DMS153 treated with DMSO at 0.1 percent for 48 hours (cell line): ENCODE data around the gene EXOC2.

Experiments
- DNase-seq: peaks from one replicate; lab custom pipeline; 2025; ENCODE audit not compliant: unreplicated experiment; lab: John Stamatoyannopoulos, UW

Gene EXOC2

GRCh38 chr6:498795-499231 is 194.1 kb downstream of the EXOC2 start:
- DNase-seq, result no peak

- DNase-seq, result no peak
Measured at GRCh38 chr6:497258-497657, 195.7 kb downstream of the EXOC2 start.

GRCh38 chr6:496649-497048 is 196.3 kb downstream of the EXOC2 start:
- DNase-seq, result no peak

- no peak for DNase-seq
Measured at GRCh38 chr6:494394-494793, 198.5 kb downstream of the EXOC2 start.

- DNase-seq, result no peak
Measured at GRCh38 chr6:493840-494239, 199.1 kb downstream of the EXOC2 start.

- no peak for DNase-seq
Measured at GRCh38 chr6:492816-493414, 200.0 kb downstream of the EXOC2 start.

- no peak for DNase-seq
Measured at GRCh38 chr6:492178-492577, 200.8 kb downstream of the EXOC2 start.

- no peak for DNase-seq
Measured at GRCh38 chr6:491233-491632, 201.7 kb downstream of the EXOC2 start.

- DNase-seq, result no peak
Measured at GRCh38 chr6:490251-491037, 202.5 kb downstream of the EXOC2 start.

GRCh38 chr6:489762-490161 is 203.2 kb downstream of the EXOC2 start:
- DNase-seq, result no peak

GRCh38 chr6:489001-489400 is 203.9 kb downstream of the EXOC2 start:
- no peak for DNase-seq

GRCh38 chr6:487956-488355 is 205.0 kb downstream of the EXOC2 start:
- DNase-seq, result no peak

GRCh38 chr6:485655-486170 is 207.2 kb downstream of the EXOC2 start:
- DNase-seq, result no peak

GRCh38 chr6:484746-485145 is 208.2 kb downstream of the EXOC2 start:
- DNase-seq, result no peak

- DNase-seq, result no peak
Measured at GRCh38 chr6:484086-484745, 208.7 kb downstream of the EXOC2 start.

- no peak for DNase-seq
Measured at GRCh38 chr6:475314-475713, 217.6 kb downstream of the EXOC2 start.

GRCh38 chr6:474453-475185 is 218.3 kb downstream of the EXOC2 start:
- DNase-seq, result peak; percentile 2

- DNase-seq, result no peak
Measured at GRCh38 chr6:473768-474452, 219.0 kb downstream of the EXOC2 start.

GRCh38 chr6:473356-473755 is 219.6 kb downstream of the EXOC2 start:
- no peak for DNase-seq

GRCh38 chr6:470901-471448 is 222.0 kb downstream of the EXOC2 start:
- no peak for DNase-seq
